ENCODE data around the gene GPR84.

Gene GPR84

DNA sequence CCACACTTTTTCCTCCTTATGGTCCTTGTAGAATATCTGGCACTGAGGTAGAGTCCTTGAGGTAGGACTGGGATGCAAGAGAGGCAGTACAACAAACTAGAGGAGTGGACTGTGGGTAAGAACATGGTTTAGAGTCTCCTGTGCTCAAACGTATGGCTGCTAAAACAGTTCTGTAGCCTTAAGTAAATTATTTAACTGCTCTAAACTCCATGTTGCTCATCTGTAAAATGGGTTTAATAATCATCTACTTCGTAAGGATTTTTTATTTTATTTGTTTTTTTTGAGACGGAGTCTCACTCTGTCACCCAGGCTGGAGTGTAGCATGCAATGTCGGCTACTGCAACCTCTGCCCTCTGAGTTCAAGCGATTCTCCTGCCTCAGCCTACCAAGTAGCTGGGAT lies 42.9 kb downstream of the GPR84 start:
- no peak for DNase-seq
